Stimulated activated CD8-positive, alpha-beta memory T cell treated with anti-CD3 and anti-CD28 coated beads, Interleukin-7, amount 100 ng/mL, for 48 hours (primary cell): Measurements from ENCODE around the gene NPIPB6.
"Not testable (repeated sequence)": the region's sequence is repeated elsewhere in the genome, so short reads cannot be mapped to it uniquely, and the experiment has no call there.

Experiments used
- DNase-seq, 2 donors: peaks; one replicate each; pipeline ENCODE4 v3.0.0-alpha.2; 2020; ENCODE audit warnings: low read depth in 1 of 2; ENCODE audit errors: extremely low read depth in 1 of 2

NPIPB6 gene

DNA sequence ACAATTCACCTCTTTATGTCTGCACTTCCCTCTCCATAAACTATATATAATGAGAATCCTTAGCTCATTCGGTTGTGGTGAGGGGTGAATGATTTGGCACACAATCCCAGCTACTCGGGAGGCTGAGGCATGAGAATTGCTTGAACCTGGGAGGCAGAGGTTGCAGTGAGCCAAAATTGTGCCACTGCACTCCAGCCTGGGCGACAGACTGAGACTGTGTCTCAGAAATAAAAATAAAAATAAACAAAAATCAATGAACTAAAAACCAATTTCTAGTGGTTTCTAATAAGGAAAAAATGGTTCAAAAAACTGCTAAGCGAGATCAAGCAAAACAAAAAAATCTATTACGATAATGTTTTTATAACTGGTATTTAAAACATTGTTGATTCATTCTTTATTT, at the start of gene NPIPB6:
TSS of gene NPIPB6 (minus strand) at position 101 of the 400 bp plus-strand sequence. CDS start 686 bp downstream, outside the sequence.
- not testable (repeated sequence) for DNase-seq

GRCh38 chr16:28403220-28404072, 40.1 kb upstream of the NPIPB6 start, which contains the start of gene EIF3CL:
Gene EIF3CL (minus strand): TSS chr16:28403841. CDS start chr16:28403618, 223 bp downstream.
- not testable (repeated sequence) for DNase-seq

GRCh38 chr16:28392054-28392453, 28.7 kb upstream of the NPIPB6 start:
- not testable (repeated sequence) for DNase-seq

- DNase-seq = not testable (repeated sequence)
Measured at GRCh38 chr16:28382177-28382867, 19.0 kb upstream of the NPIPB6 start.

DNA sequence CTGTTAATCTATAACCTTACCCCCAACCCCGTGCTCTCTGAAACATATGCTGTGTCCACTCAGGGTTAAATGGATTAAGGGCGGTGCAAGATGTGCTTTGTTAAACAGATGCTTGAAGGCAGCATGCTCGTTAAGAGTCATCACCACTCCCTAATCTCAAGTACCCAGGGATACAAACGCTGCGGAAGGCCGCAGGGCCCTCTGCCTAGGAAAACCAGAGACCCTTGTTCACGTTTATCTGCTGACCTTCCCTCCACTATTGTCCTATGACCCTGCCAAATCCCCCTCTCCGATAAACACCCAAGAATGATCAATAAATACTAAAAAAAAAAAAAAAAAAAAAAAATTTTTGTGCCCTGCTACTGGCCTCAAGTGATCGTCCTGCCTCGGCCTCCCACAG, 14.5 kb upstream of the NPIPB6 start:
- not testable (repeated sequence) for DNase-seq

- not testable (repeated sequence) for DNase-seq
Measured at GRCh38 chr16:28377108-28377625, 13.9 kb upstream of the NPIPB6 start.

GRCh38 chr16:28375115-28375514, 11.8 kb upstream of the NPIPB6 start:
- not testable (repeated sequence) for DNase-seq

- DNase-seq = not testable (repeated sequence)
Measured at GRCh38 chr16:28374281-28374680, 11.0 kb upstream of the NPIPB6 start.

DNA sequence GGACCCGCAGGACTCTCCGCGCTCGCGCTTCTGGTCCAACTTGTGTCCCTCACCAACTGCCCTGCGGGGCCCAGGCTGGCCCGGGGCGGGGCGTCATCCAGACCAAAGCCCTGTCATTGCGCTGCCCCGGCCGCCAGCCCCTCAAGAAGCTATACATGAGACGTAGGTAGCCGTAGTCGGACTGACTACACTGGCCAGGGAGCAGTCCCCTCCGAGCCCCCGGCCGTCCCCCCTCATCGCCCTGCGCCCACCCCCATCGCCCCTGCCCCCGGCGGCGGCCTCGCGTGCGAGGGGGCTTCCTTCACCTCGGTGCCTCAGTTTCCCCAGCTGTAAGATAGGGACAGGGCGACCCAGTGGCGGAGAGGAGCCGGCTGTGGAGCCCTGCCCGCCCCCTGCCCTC, 4.6 kb upstream of the NPIPB6 start:
- DNase-seq = not testable (repeated sequence)

DNA sequence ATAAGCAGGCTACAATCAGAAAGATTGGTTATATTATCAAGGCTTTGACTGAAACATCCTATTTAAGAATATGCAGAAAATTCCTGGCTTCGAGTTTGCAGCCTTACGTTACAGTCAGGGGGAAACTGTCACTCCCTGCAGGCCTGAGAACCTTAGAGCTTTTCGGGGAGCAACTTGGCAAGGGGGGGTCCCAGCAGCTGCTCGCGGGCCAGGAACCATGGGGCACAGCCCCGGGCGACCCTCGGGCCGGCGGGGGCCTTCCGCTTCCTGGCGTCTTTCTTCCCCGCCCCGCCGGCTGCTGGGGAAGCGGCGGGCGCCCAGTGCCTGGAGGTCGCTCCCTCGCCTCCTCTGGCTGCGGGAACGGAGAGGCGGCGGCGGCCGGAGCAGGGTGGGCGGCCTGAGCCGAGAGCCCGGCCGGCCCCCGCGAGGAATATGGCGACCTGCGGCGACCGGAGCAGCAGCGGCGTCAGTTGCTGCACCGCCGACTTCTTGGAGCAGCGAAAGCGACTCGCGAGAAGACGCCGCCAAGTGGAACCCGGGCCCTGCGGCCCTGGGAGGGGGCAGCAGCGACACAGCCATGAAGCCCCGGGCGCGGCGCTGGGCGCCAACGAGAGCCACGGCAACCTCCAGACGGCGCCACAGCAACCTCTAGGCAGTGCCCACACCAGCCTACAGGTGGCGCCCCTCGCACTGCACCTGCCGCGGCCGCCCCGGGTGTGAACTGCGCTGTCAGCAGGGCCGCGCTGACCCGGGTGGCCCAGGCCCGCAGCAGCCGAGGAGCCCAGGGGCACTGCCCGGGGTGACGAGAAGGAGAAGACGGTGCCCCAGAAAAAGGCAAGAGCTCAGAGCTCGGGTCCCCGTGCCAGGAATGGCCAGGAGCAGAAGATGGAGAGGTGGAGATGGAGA, 1.2 kb upstream of the NPIPB6 start:
- not testable (repeated sequence) for DNase-seq

- not testable (repeated sequence) for DNase-seq
Measured at GRCh38 chr16:28362600-28362999, 708 bp downstream of the NPIPB6 start.

- not testable (repeated sequence) for DNase-seq
Measured at GRCh38 chr16:28338230-28338629, 25.1 kb downstream of the NPIPB6 start.

DNA sequence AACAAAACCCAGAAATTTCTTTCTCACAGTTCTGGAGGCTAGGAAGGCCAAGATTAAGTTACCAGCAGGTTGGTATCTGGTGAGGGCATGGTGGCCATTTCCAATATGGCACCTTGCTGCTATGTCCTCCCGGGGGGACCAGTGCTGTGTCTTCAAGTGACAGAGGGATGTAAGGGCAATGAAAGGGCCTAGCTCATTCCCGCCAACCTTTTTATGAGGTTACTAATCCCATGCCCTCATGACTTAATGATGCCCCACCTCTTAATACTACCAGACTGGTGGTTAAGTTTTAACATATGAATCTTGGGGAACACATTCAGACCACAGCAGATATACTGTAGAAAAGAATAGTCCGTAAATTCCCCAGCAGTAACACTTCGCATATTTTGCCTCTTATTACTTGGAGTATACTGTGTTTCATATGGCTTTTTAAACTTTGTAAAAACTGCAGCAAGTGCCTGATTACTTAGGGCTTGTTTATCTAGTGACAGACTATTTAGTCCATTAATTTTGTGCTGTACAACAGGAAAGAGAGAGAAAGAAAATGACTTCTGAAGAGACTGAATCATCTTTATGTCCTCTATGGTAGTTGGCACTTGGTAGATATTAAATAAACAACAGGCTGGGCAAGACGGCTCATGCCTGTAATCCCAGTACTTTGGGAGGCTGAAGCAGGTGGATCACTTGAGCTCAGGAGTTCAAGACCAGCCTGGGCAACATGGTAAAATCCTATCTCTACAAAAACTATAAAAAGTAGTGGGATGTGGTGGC, 26.2 kb downstream of the NPIPB6 start:
- not testable (repeated sequence) for DNase-seq

DNA sequence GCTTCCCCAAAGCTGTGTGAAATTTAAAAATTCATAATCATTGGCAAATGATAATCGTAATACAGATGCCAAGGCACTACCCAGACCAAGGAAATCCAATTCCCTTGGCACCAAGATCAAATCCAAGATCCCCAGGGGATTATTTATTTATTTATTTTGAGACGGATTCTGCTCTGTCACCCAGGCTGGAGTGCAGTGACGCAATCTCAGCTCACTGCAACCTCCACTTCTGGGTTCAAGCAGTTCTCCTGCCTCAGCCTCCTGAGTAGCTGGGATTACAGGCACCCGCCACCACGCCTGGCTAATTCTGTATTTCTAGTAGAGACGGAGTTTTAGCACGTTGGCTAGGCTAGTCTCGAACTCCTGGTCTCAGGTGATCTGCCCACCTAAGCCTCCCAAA, 27.6 kb downstream of the NPIPB6 start:
- DNase-seq = not testable (repeated sequence)

GRCh38 chr16:28332632-28333031, 30.7 kb downstream of the NPIPB6 start:
- DNase-seq = not testable (repeated sequence)

GRCh38 chr16:28330981-28331380, 32.3 kb downstream of the NPIPB6 start:
- DNase-seq = not testable (repeated sequence)

GRCh38 chr16:28330232-28330631, 33.1 kb downstream of the NPIPB6 start:
- not testable (repeated sequence) for DNase-seq

DNA sequence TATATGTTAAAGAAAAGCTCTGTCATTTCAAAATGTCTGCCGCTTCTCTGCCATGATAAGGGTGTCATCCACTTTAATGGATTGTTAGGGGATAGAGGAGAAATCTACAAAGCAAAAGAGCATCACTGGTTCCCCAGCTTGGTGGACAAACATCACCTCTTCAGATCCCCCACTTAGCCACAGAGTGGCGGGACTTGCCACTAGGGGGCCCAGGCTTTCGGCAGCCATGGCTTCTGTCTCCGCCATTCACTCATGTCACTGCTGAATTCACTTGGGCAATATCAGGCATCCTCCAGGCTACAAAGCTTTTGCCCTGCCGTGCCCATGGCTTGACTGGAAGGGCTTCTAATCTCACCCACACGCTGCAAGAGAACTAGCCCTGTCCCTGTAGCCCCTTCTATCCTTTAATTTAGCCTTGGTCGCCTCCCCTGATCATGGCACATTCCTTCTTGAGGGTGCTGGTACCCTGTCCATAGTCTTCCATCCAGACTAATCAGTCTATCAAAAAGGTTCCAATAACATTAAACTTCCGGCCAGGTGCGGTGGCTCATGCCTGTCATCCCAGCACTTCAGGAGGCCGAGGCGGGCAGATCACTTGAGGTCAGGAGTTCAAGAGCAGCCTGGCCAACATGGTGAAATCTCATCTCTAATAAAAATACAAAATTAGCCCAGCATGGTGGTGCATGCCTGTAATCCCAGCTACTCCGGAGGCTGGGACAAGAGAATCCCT, 36.3 kb downstream of the NPIPB6 start:
- DNase-seq = peak; percentile 36 to 53

- DNase-seq = no peak
Measured at GRCh38 chr16:28324887-28325279, 38.4 kb downstream of the NPIPB6 start.
